H9 (cell line): Measurements from ENCODE around the gene FYCO1. TPM values are rescaled to one million over a fixed set of nuclear protein-coding genes. Genes with fewer than 3 reads are reported as not detected.

ENCODE experiments used
- DNase-seq: peaks from one replicate; pipeline ENCODE4 v3.0.0-alpha.2; 2017
- H2AFZ ChIP-seq: one replicate; pipeline ENCODE4 v1.6.1; 2013; ENCODE audit warnings: mild to moderate bottlenecking, low read length, control low read depth, moderate library complexity
- H2AK5ac ChIP-seq: 2 replicates; pipeline ENCODE4 v1.6.1; 2013; ENCODE audit warnings: low read length, control low read depth, mixed read lengths; ENCODE audit not compliant: insufficient read length
- H2BK120ac ChIP-seq: one replicate; pipeline ENCODE4 v1.6.1; 2013; ENCODE audit warnings: low read depth, mild to moderate bottlenecking, low read length, control low read depth, inconsistent platforms; ENCODE audit not compliant: poor library complexity, severe bottlenecking
- H2BK12ac ChIP-seq: 2 replicates; pipeline ENCODE4 v1.6.1; 2013; ENCODE audit warnings: low read length, control low read depth, mixed read lengths, low read depth; ENCODE audit not compliant: insufficient read length
- H2BK15ac ChIP-seq: 2 replicates; pipeline ENCODE4 v1.6.1; 2013; ENCODE audit warnings: low read depth, low read length, control low read depth
- H2BK20ac ChIP-seq: one replicate; pipeline ENCODE4 v1.6.1; 2013; ENCODE audit warnings: low read depth, mild to moderate bottlenecking, low read length, control low read depth, inconsistent platforms; ENCODE audit not compliant: poor library complexity, severe bottlenecking
- H2BK5ac ChIP-seq: 2 replicates; pipeline ENCODE4 v1.6.1; 2013; ENCODE audit warnings: low read length, control low read depth, mixed read lengths; ENCODE audit not compliant: insufficient read length
- H3K14ac ChIP-seq: 2 replicates; pipeline ENCODE4 v1.6.1; 2013; ENCODE audit warnings: low read length, control low read depth; ENCODE audit not compliant: insufficient read depth
- H3K18ac ChIP-seq: 2 replicates; pipeline ENCODE4 v1.6.1; 2013; ENCODE audit warnings: low read depth, mild to moderate bottlenecking, mixed read lengths, low read length, control low read depth; ENCODE audit not compliant: insufficient read length
- H3K23ac ChIP-seq: 2 replicates; pipeline ENCODE4 v1.6.1; 2013; ENCODE audit warnings: low read length, control low read depth, mixed read lengths, low read depth; ENCODE audit not compliant: insufficient read length
- H3K23me2 ChIP-seq: 2 replicates; pipeline ENCODE4 v1.6.1; 2013; ENCODE audit warnings: low read depth, mild to moderate bottlenecking, mixed read lengths, low read length, control low read depth; ENCODE audit not compliant: insufficient read length, poor library complexity, severe bottlenecking
- H3K27ac ChIP-seq: 2 replicates; pipeline ENCODE4 v1.5.1; 2013; ENCODE audit warnings: low read length, control low read depth, mixed read lengths, low read depth; ENCODE audit not compliant: insufficient read length
- H3K27me3 ChIP-seq: 2 replicates; pipeline ENCODE4 v1.6.1; 2013; ENCODE audit warnings: low read length, control low read depth, inconsistent platforms; ENCODE audit not compliant: insufficient read depth
- H3K4ac ChIP-seq: 2 replicates; pipeline ENCODE4 v1.6.1; 2013; ENCODE audit warnings: low read depth, mild to moderate bottlenecking, control low read depth, inconsistent platforms, low read length, moderate library complexity
- H3K4me1 ChIP-seq: 2 replicates; pipeline ENCODE4 v1.6.1; 2013; ENCODE audit warnings: low read length, control low read depth, inconsistent platforms; ENCODE audit not compliant: insufficient read depth
- H3K4me2 ChIP-seq: 2 replicates; pipeline ENCODE4 v1.6.1; 2013; ENCODE audit warnings: low read length, control low read depth, mixed read lengths; ENCODE audit not compliant: insufficient read length, insufficient read depth
- H3K56ac ChIP-seq: 2 replicates; pipeline ENCODE4 v1.6.1; 2013; ENCODE audit warnings: low read depth, mild to moderate bottlenecking, mixed read lengths, low read length, control low read depth; ENCODE audit not compliant: insufficient read length
- H3K79me1 ChIP-seq: 2 replicates; pipeline ENCODE4 v1.6.1; 2013; ENCODE audit warnings: low read depth, mild to moderate bottlenecking, moderate library complexity, low read length, control low read depth, inconsistent platforms; ENCODE audit not compliant: insufficient read depth, poor library complexity, severe bottlenecking
- H3K79me2 ChIP-seq: 2 replicates; pipeline ENCODE4 v1.6.1; 2013; ENCODE audit warnings: low read length, control low read depth, inconsistent platforms; ENCODE audit not compliant: insufficient read depth
- H3K9ac ChIP-seq: 2 replicates; pipeline ENCODE4 v1.6.1; 2013; ENCODE audit warnings: low read length, control low read depth, mixed read lengths; ENCODE audit not compliant: insufficient read length; ENCODE audit errors: extremely low read depth
- H3K9me3 ChIP-seq: one replicate; pipeline ENCODE4 v1.6.1; 2013; ENCODE audit warnings: low read depth, low read length, inconsistent platforms; ENCODE audit not compliant: control insufficient read depth
- H3T11ph ChIP-seq: one replicate; pipeline ENCODE4 v1.6.1; 2013; ENCODE audit warnings: mild to moderate bottlenecking, low read length, control low read depth, inconsistent platforms
- H4K20me1 ChIP-seq: one replicate; pipeline ENCODE4 v1.6.1; 2013; ENCODE audit not compliant: control insufficient read depth, insufficient read length, insufficient read depth
- H4K5ac ChIP-seq: 2 replicates; pipeline ENCODE4 v1.6.1; 2013; ENCODE audit warnings: low read depth, mild to moderate bottlenecking, mixed read lengths, low read length, control low read depth; ENCODE audit not compliant: insufficient read length
- H4K8ac ChIP-seq: replicated peaks from 2 replicates; pipeline ENCODE4 v1.6.1; 2013; ENCODE audit warnings: low read length, control low read depth, mixed read lengths, low read depth; ENCODE audit not compliant: insufficient read length
- H4K91ac ChIP-seq: 2 replicates; pipeline ENCODE4 v1.6.1; 2013; ENCODE audit warnings: low read depth, mild to moderate bottlenecking, moderate library complexity, mixed read lengths, low read length, control low read depth; ENCODE audit not compliant: insufficient read length
- H3K27ac Mint-ChIP-seq, 3 experiments: 2 replicates in 2 of 3; 3 replicates in 1 of 3; pipeline ENCODE4 v1.8.0; 2020 to 2021; ENCODE audit warnings: mixed read lengths in 3 of 3, mild to moderate bottlenecking in 1 of 3, moderate library complexity in 1 of 3
- H3K27me3 Mint-ChIP-seq: 2 replicates; pipeline ENCODE4 v1.8.0; 2021; ENCODE audit warnings: low read depth, mild to moderate bottlenecking, moderate library complexity, mixed read lengths
- H3K36me3 Mint-ChIP-seq, 3 experiments: 2 replicates in 2 of 3; 3 replicates in 1 of 3; pipeline ENCODE4 v1.8.0; 2020 to 2021; ENCODE audit warnings: low read depth in 3 of 3, mixed read lengths in 3 of 3; ENCODE audit not compliant: insufficient read depth in 1 of 3
- H3K4me1 Mint-ChIP-seq, 2 experiments: 2 replicates each; pipeline ENCODE4 v1.8.0; 2020; ENCODE audit warnings: mixed read lengths in 2 of 2
- H3K4me3 Mint-ChIP-seq, 2 experiments: 2 replicates in 1 of 2; 3 replicates in 1 of 2; pipeline ENCODE4 v1.8.0; 2020 to 2021; ENCODE audit warnings: mild to moderate bottlenecking in 2 of 2, mixed read lengths in 2 of 2, moderate library complexity in 1 of 2
- H3K9me3 Mint-ChIP-seq, 2 experiments: 2 replicates in 1 of 2; 3 replicates in 1 of 2; pipeline ENCODE4 v1.8.0; 2020; ENCODE audit warnings: mild to moderate bottlenecking in 2 of 2, mixed read lengths in 2 of 2, moderate library complexity in 1 of 2
- CTCF ChIP-seq: fragments of 200-600 bp; sonication (generic); conservative IDR thresholded peaks from 3 replicates; pipeline ENCODE4 v1.8.0; 2021; ENCODE audit warnings: antibody characterized with exemption, mild to moderate bottlenecking
- WGBS: extraction: QIAGEN DNeasy Blood & Tissue Kit; methylation state at CpG from one replicate; pipeline ENCODE4 v1.1.7; 2013; ENCODE audit warnings: missing lambda C conversion rate, low lambda C conversion rate, mixed read lengths; ENCODE audit not compliant: insufficient read length; ENCODE audit errors: extremely low coverage; 5-methylcytosine and 5-hydroxymethylcytosine counted together
- total RNA-seq: library from RNA; stranded (reverse); gene quantifications from 2 replicates; pipeline ENCODE4 v1.2.1, GENCODE V29; 2021

FYCO1 gene
- total RNA-seq, 1 experiment from 2014 or later = 10.4 TPM

- H3K4me1 ChIP-seq = no peaks in the 10 kb centered on the region
- no peaks in the 10 kb centered on the region for H3K79me1 ChIP-seq
- TF ChIP-seq CTCF = no peak
- no peak overlapping the region for H3K27ac Mint-ChIP-seq
- no peak overlapping the region for H2AFZ ChIP-seq
- no peak overlapping the region for H3K23ac ChIP-seq
- H4K91ac ChIP-seq = no peak overlapping the region
- no peak overlapping the region for H4K5ac ChIP-seq
- H3K9ac ChIP-seq = no peak overlapping the region
- H3K23me2 ChIP-seq = no peaks in the 10 kb centered on the region
- H4K20me1 ChIP-seq = no peaks in the 10 kb centered on the region
- H3K27ac ChIP-seq = no peak overlapping the region
- no peak overlapping the region for H3T11ph ChIP-seq
- no peak overlapping the region for H3K4me2 ChIP-seq
- H2BK5ac ChIP-seq = no peak overlapping the region
- H3K56ac ChIP-seq = no peak overlapping the region
- no peak overlapping the region for H4K8ac ChIP-seq
- H3K4ac ChIP-seq = no peak overlapping the region
- DNase-seq = no peak
- H3K36me3 Mint-ChIP-seq = no peaks in the 10 kb centered on the region
- no peak overlapping the region for H2BK12ac ChIP-seq
- no peaks in the 10 kb centered on the region; the same call in none of the 2 replicates for H3K27me3 Mint-ChIP-seq
- H2AK5ac ChIP-seq = no peak overlapping the region
- peaks cover 14 to 16% of the 10 kb centered on the region in 2 experiments for H3K4me1 Mint-ChIP-seq
- H3K27me3 ChIP-seq = no peaks in the 10 kb centered on the region
- no peaks in the 10 kb centered on the region for H3K9me3 Mint-ChIP-seq
- no peak overlapping the region for H2BK120ac ChIP-seq
- no CpG with 5 or more reads among the region's 3 CpGs for WGBS
- no peaks in the 10 kb centered on the region for H3K79me2 ChIP-seq
- no peak overlapping the region for H3K18ac ChIP-seq
- H2BK15ac ChIP-seq = no peak overlapping the region
- no peaks in the 10 kb centered on the region for H3K9me3 ChIP-seq
- H3K4me3 Mint-ChIP-seq = no peak overlapping the region
- no peak overlapping the region for H2BK20ac ChIP-seq
- no peak overlapping the region for H3K14ac ChIP-seq
Measured at GRCh38 chr3:45890405-45890804, 105.2 kb downstream of the FYCO1 start.
